ENCODE results near the gene COPZ2. TPM values are rescaled to one million over a fixed set of nuclear protein-coding genes. Genes with fewer than 3 reads are reported as not detected.
"Not testable (repeated sequence)": the region's sequence is repeated elsewhere in the genome, so short reads cannot be mapped to it uniquely, and the experiment has no call there.

Gene COPZ2
- polyA plus RNA-seq, 3 donors from 2014 or later = 38.9 to 64.2 (median 41.3) TPM

DNA sequence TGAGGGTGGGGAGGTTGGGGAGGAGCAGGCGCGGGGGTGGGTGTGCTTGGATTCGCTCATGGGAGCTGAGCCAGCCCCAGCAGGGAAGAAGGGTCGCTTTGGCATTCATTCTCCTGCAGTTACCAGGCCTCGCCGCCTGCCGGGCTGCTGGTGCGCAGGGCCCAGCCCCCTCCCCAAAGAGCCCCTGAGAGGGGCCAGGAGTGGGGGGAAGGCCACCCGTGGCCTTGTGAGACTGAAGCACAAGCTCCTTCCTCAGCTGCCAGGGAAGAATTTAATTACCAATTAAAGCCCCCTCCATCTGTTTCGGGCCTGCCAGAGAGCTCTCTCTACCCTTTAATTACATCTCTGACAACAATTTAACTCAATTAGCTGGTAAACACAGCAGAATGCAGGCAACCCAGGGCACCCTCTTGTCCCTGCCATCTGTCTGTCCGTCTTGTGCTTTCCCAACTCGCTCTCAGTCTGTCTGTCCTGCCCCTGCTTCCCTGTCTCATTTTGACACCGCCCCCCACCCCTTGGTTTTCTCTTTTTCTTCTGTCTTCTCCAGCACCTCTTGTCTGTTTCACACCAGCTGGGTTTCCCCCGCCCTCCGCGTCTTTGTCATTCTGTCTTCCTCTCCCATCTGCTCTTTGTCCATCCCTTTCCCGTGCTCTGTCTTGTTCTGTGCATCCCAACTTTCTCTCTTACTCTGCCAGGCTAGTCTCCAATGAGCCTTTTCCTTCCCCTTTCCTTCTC, 34.0 kb downstream of the COPZ2 start:
- H3K4me1 Mint-ChIP-seq = no peaks in the 10 kb centered on the region
- H3K27ac Mint-ChIP-seq = no peak overlapping the region
- H3K36me3 Mint-ChIP-seq = no peaks in the 10 kb centered on the region
- DNase-seq = no peak
- no peak overlapping the region for H3K4me3 Mint-ChIP-seq
- no peaks in the 10 kb centered on the region for H3K9me3 Mint-ChIP-seq
- H3K27me3 Mint-ChIP-seq (ENCODE audit: low read depth in 3 of 3) = peaks cover 3 to 21% (median 11%) of the 10 kb centered on the region in 3 donors

DNA sequence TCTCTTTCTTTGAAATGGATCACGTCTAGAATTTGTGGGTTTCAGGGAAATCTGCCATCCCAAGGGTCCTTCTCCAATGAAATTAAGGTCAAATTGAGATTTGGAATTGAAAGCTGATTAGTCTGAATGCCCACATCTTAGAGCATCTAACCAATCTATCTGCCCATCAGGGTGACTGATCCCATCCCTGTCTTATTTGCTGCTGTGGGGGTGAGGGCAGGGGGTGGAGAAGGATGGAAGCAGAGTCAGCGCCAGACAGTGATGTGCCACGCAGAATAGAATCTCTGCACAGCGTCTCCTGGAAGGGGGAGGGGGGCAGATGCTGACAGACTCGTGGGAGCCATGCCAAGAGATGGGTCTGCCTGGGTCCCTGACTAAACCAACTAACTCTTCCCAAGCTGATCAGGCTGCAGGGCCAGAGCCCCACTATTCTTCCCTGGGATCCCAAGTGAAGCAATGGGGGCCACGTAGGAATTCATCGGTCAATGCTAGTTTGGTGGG, 34.6 kb downstream of the COPZ2 start:
- Mint-ChIP-seq H3K4me3 (no peak overlapping the region), H3K4me1 (no peaks in the 10 kb centered on the region), H3K36me3 (no peaks in the 10 kb centered on the region), H3K27me3 (ENCODE audit: low read depth in 3 of 3) (peaks cover 3 to 18% (median 11%) of the 10 kb centered on the region in 3 donors), H3K27ac (no peak overlapping the region), H3K9me3 (no peaks in the 10 kb centered on the region)
- no peak for DNase-seq

DNA sequence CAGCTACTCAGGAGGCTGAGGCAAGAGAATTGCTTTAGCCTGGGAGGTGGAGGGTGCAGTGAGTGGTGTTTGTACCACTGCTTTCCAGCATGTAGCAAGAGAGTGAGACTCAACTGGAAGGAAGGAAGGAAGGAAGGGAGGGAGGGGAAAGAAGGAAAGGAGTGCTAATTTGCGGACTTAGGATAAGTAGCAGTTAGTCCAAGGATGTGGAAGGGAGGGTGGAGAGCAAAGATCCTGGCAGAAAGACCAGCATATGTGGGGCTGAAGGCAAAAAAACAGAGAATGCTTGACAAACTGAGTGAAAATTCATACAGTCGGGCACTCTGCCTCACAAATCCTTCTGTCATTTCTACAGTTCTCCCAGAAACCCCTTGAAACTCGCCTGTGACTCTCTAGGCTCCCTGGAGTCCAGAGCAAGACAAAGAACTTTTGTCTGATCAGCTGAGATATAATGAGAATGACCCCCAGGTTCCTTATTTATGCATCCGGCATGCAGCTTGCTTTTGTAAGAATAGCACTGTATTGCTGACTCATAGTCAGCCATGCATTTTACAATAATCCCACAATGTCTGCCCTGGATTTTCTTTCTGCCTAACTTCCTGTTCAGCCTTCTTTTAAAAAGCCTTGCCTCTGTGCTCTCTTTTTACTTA, 35.2 kb downstream of the COPZ2 start:
- Mint-ChIP-seq H3K9me3 (peaks cover 0 to under 1% (median 0%) of the 10 kb centered on the region in 6 donors), H3K36me3 (no peaks in the 10 kb centered on the region), H3K4me1 (no peaks in the 10 kb centered on the region), H3K27ac (no peak overlapping the region), H3K4me3 (no peak overlapping the region), H3K27me3 (ENCODE audit: low read depth in 3 of 3) (peaks cover 3 to 16% (median 9%) of the 10 kb centered on the region in 3 donors)
- DNase-seq = no peak

DNA sequence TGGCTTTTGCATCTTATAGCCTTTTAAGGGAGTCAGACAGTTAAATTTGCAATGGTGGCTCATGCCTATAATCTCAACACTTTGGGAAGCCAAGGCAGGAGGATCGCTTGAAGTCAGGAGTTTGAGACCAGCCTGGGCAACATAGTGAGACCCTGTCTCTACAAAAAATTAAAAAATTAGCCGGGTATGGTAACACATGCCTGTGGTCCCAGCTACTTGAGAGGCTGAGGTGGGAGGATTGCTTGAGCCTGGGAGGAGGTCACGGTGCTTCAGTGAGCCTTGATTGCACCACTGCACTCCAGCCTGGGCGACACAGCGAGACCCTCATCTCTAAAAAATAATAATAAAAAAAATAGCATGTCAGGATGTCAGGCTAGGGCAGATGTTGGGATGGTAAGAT, 35.9 kb downstream of the COPZ2 start:
- not testable (repeated sequence) for H3K4me1 Mint-ChIP-seq, H3K36me3 Mint-ChIP-seq

DNA sequence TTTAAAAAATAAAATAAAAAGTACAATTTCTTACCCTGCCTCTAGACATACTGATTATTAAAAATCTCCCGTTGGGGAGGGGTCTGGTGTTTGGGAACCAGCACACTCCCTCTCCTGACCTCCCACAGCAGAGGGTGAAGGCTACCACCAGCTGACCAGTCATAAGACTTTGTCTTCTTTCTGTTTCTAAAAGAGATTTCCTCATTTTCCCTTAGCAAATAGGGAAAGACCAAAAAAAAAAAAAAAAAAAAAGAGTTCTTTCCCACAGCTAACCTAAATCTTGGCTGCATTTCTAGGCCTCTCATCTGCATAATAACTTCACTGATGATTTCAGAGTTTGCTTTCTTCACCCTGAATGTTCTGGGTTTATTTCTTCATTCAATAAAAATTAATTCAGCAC, 36.4 kb downstream of the COPZ2 start:
- no peak for DNase-seq
- peaks cover 0 to 2% (median 0%) of the 10 kb centered on the region in 6 donors for H3K9me3 Mint-ChIP-seq
- H3K4me1 Mint-ChIP-seq = no peaks in the 10 kb centered on the region
- H3K36me3 Mint-ChIP-seq = no peaks in the 10 kb centered on the region
- H3K27me3 Mint-ChIP-seq (ENCODE audit: low read depth in 3 of 3) = peaks cover 3 to 10% (median 6%) of the 10 kb centered on the region in 3 donors
- H3K4me3 Mint-ChIP-seq = no peak overlapping the region
- no peak overlapping the region for H3K27ac Mint-ChIP-seq

More for the DNA sequence above, 35.9 kb downstream of the COPZ2 start:
- not testable (repeated sequence) for H3K9me3 Mint-ChIP-seq, H3K27ac Mint-ChIP-seq, H3K4me3 Mint-ChIP-seq, DNase-seq
- H3K27me3 Mint-ChIP-seq (ENCODE audit: low read depth in 3 of 3) = peaks cover 3 to 12% (median 6%) of the 10 kb centered on the region in 3 donors

DNA sequence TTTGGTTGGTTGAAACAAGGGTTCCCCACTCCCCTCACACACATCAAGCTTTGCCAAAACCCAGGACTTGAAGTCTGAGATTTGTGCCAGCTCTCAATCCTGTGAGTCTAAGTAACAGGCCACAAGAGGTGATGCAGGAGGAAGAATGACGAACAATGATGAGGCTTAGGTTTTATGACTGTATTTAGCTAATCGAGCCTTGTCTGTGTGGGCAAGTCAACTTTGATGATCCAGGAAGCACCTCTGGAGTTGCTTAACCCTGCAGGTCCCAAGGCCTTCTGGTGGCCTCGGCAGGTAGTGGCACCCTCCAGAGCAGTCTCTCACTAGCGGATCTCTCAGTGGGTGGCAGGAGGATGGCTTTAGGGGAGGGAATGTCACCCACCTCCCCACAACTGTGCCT, 38.0 kb downstream of the COPZ2 start:
- Mint-ChIP-seq H3K36me3 (no peaks in the 10 kb centered on the region), H3K9me3 (peaks cover 0 to 2% (median 0%) of the 10 kb centered on the region in 6 donors), H3K4me3 (no peak overlapping the region), H3K4me1 (no peaks in the 10 kb centered on the region), H3K27me3 (ENCODE audit: low read depth in 3 of 3) (peaks cover 0 to 7% (median 4%) of the 10 kb centered on the region in 3 donors), H3K27ac (peak overlapping the region in 1 of 6 donors; percentile 19)
- DNase-seq = no peak

DNA sequence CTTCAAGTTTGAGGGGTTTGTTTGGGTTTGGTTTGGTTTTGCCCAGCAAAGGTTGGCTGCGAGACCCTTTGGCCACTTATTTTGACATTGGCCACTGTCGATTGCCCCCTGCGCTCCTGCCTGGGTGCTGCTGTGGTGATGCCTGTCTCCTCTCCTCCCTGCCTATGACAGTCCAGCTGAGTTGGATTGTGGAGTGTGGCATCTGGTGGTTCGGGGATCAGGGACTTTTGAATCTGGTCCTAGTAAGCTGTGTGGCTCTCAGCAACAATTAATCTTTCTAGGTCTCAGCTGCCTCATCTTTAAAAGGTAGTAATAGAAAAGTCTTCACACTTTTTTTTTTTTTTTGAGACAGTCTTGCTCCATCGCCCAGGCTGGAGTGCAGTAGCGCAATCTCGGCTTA, 39.6 kb downstream of the COPZ2 start:
- Mint-ChIP-seq H3K27ac (no peak overlapping the region), H3K36me3 (no peaks in the 10 kb centered on the region), H3K4me1 (no peaks in the 10 kb centered on the region), H3K27me3 (ENCODE audit: low read depth in 3 of 3) (peaks cover 0 to 4% (median 4%) of the 10 kb centered on the region in 3 donors), H3K4me3 (no peak overlapping the region), H3K9me3 (peaks cover 0 to 2% (median 0%) of the 10 kb centered on the region in 6 donors)
- no peak for DNase-seq

DNA sequence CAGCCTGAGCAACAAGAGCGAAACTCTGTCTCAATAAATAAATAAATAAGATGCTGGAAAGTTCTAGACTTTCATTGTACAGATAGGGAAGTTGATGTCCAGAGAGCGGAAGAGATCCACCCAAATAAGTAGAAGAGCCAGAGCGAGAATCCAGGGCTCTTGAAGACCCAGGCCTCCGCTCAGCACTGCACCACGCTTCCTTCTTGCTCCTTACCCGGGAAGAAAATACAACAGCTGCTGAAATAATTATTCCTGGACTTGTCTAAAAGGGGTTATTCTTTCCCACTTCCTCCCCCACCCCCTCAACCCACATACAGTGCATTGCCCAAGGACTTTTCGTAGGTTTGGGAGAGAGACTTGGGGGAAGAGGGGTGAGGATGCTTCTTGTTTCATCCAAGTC, 40.0 kb downstream of the COPZ2 start:
- H3K36me3 Mint-ChIP-seq = no peaks in the 10 kb centered on the region
- peaks cover 0 to 2% (median 0%) of the 10 kb centered on the region in 6 donors for H3K9me3 Mint-ChIP-seq

DNA sequence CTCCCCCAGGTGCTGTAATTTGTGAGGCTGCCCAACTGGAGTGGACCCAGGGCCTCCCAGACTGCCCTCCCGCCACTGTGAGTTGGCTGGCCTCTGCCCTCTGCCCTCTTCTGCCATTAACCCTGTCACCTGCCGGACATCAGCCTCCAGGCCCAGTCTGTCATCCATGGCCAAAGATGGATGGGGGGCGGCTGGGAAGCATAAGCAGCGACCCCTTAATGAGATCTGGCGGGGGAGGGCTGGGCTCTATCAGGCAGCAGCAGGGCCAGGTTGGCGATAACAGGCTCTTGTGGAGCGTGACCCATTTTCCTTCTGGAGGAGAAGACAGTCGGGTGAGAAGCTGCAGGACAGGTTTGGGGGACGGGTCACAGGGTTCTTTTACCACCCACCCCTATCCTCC, 41.4 kb downstream of the COPZ2 start:
- peaks cover 0 to 3% (median 2%) of the 10 kb centered on the region in 3 donors for H3K27me3 Mint-ChIP-seq (ENCODE audit: low read depth in 3 of 3)
- H3K36me3 Mint-ChIP-seq = no peaks in the 10 kb centered on the region
- H3K4me1 Mint-ChIP-seq = no peaks in the 10 kb centered on the region
- no peak overlapping the region for H3K4me3 Mint-ChIP-seq
- no peak for DNase-seq
- no peak overlapping the region for H3K27ac Mint-ChIP-seq
- H3K9me3 Mint-ChIP-seq = peaks cover 0 to 2% (median 0%) of the 10 kb centered on the region in 6 donors

More for the DNA sequence above, 40.0 kb downstream of the COPZ2 start:
- Mint-ChIP-seq H3K4me1 (no peaks in the 10 kb centered on the region), H3K27me3 (ENCODE audit: low read depth in 3 of 3) (peaks cover 0 to 4% (median 2%) of the 10 kb centered on the region in 3 donors), H3K4me3 (no peak overlapping the region), H3K27ac (no peak overlapping the region)
- no peak for DNase-seq

DNA sequence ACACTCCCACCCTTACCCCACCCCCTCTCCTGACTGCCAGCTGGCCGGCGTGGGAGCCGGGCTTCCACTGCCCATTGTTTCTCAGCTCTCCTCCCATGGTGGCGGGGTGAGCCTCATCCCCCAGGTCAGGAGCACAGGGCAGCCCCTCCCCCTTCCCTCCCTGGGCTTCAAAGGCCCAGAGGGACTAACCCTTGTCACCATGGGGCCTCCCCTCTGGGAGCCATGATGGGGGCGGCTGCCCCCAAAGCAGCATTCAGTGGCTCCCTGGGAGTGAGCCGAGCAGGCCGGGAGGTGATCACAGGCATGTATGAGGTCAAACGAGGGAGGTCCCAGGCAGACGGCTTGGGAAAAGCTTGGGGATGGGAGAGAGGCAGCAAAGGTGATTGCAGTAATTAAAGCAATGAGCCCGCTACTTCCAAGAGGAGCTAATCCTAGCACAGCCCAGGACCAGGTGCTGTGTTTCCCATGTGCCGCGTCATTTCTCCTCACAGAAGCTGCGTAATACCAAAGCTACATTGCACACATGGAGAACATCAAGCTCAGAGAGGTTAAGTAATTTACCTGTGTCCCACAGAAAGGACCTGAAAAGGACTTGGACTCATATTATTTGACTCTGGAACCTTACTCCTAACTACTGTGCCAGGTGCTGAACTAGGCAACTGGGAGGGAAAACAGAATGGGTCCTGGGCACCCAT, 42.2 kb downstream of the COPZ2 start:
- no peak for DNase-seq
- Mint-ChIP-seq H3K4me3 (no peak overlapping the region), H3K27ac (no peak overlapping the region), H3K4me1 (no peaks in the 10 kb centered on the region), H3K9me3 (peaks cover 0 to 2% (median 0%) of the 10 kb centered on the region in 6 donors), H3K36me3 (no peaks in the 10 kb centered on the region), H3K27me3 (ENCODE audit: low read depth in 3 of 3) (peaks cover 0 to 3% (median 2%) of the 10 kb centered on the region in 3 donors)

DNA sequence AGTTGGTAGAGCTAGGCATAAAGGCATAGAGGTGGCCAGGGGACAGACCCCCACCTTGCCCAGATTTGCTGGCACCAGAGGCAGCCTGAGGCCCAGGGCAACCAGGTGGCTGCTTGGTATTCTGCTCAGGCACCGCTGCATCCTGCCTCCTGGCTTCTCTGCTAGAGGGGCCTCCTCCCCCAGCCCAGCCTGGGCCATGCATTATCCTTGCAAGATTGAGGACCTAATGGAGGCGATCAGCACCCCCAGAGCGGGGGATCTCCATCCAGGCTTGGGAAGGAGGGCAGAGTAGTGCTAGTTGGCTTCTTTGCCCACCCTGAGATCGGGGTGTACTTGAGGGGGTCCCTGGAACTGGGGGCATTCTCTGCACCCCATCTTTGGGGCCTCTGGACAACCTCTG, 42.9 kb downstream of the COPZ2 start:
- H3K27ac Mint-ChIP-seq = no peak overlapping the region
- H3K4me3 Mint-ChIP-seq = no peak overlapping the region
- DNase-seq = no peak
- no peaks in the 10 kb centered on the region for H3K36me3 Mint-ChIP-seq
- peaks cover 0 to 5% (median 2%) of the 10 kb centered on the region in 3 donors for H3K27me3 Mint-ChIP-seq (ENCODE audit: low read depth in 3 of 3)
- peaks cover 2 to 3% of the 10 kb centered on the region in 2 donors for H3K4me1 Mint-ChIP-seq
- peaks cover 0 to 2% (median 0%) of the 10 kb centered on the region in 6 donors for H3K9me3 Mint-ChIP-seq

DNA sequence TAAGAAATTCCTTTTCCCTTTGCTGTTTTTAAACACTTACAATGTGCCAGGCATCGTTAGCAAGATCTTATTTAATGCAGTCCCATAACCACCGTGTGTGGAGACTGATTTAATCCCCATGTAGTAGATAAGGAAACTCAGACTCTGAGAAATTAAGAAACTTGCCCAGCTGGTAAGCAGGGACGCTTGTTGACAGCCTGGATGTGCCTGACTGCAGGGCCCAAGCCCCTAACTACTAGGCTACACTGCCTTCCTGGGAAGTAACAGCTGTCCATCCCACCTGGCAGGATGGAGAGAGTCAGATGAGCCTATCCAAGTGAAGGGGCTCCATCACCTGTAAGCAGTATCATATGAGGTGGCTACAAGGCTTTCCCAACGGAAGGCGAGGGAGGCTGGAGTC, 43.6 kb downstream of the COPZ2 start:
- H3K4me3 Mint-ChIP-seq = no peak overlapping the region
- H3K36me3 Mint-ChIP-seq = no peaks in the 10 kb centered on the region
- no peak overlapping the region for H3K27ac Mint-ChIP-seq
- peaks cover 0 to 5% (median 2%) of the 10 kb centered on the region in 3 donors for H3K27me3 Mint-ChIP-seq (ENCODE audit: low read depth in 3 of 3)
- peaks cover 10 to 11% of the 10 kb centered on the region in 2 donors for H3K4me1 Mint-ChIP-seq
- no peak for DNase-seq
- H3K9me3 Mint-ChIP-seq = peaks cover 0 to 2% (median 0%) of the 10 kb centered on the region in 6 donors

DNA sequence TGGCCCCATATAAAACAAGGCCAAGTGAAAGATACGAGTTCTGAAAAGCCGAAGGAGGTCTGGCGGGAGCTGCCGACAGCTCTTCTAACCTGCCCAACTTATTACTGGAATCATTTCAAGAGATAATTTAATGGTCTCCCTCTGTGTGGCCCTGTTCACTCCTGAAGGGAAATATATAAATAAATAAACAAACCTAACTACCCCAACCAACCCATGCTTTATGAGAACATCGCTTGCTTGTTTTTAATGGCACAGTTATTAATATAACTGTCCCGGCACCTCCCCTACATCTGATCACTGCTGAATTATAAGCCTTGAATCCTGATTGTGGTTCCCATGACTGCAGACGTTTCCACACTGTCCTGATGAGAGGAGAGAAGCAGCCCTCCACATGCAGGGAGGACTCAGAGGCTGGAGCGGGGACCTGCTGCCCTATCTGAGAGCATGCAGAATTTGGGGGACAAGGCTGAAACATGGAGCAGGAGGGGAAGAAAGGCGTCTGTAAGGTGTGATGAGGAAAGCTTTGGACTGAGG, 44.5 kb downstream of the COPZ2 start:
- H3K9me3 Mint-ChIP-seq = peaks cover 0 to 2% (median 0%) of the 10 kb centered on the region in 6 donors
- no peak for DNase-seq
- H3K27me3 Mint-ChIP-seq (ENCODE audit: low read depth in 3 of 3) = peaks cover 0 to 5% (median 2%) of the 10 kb centered on the region in 3 donors
- H3K36me3 Mint-ChIP-seq = no peaks in the 10 kb centered on the region
- H3K4me1 Mint-ChIP-seq = peaks cover 15 to 18% of the 10 kb centered on the region in 2 donors
- H3K27ac Mint-ChIP-seq = no peak overlapping the region
- no peak overlapping the region for H3K4me3 Mint-ChIP-seq
